HG03097 (cell line): ENCODE results near the gene CPNE8.

ENCODE experiments used
- ATAC-seq: cut with Tn5 transposase; IDR thresholded peaks from one replicate; pipeline ENCODE4 v1.9.1; 2021; ENCODE audit not compliant: unreplicated experiment, low FRiP score

CPNE8 gene

GRCh38 chr12:38898001-38898684 lies 7.2 kb downstream of the CPNE8 start:
- ATAC-seq = no peak

DNA sequence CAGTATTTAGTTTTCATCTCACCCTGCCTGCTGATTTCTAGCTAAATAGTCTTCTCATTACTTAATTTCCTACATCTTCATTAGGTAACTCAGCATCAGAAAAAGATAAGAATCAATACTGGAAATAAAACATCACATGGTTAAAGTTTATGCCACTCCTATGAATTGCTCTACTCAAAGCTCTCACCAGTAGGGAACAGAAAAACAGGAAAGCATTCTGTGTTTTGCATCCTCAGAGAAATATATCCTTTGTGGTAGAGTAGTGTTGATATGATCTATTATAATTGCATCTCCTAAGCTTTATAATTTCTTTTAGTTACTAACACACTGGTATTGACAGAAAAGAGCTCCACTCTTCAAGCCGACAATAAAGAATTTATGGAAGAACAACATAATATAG lies 9.9 kb downstream of the CPNE8 start:
- ATAC-seq = no peak

DNA sequence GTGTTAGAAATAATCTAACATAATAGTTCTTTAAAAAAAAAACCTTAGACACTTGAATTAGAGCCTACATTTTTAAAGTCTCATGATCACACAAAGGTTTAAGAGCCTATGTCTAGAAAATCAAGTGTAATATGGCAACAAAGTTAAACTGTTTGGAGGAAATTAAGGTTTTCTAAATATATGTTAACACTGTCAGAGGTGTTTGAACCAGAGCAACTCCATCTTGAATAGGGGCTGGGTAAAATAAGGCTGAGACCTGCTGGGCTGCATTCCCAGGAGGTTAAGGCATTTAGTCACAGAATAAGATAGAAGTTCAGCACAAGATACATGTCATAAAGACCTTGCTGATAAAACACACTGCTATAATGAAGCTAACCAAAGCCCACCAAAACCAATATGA lies 12.4 kb downstream of the CPNE8 start:
- ATAC-seq = no peak

- no peak for ATAC-seq
Measured at GRCh38 chr12:38892087-38892786, 13.2 kb downstream of the CPNE8 start.

DNA sequence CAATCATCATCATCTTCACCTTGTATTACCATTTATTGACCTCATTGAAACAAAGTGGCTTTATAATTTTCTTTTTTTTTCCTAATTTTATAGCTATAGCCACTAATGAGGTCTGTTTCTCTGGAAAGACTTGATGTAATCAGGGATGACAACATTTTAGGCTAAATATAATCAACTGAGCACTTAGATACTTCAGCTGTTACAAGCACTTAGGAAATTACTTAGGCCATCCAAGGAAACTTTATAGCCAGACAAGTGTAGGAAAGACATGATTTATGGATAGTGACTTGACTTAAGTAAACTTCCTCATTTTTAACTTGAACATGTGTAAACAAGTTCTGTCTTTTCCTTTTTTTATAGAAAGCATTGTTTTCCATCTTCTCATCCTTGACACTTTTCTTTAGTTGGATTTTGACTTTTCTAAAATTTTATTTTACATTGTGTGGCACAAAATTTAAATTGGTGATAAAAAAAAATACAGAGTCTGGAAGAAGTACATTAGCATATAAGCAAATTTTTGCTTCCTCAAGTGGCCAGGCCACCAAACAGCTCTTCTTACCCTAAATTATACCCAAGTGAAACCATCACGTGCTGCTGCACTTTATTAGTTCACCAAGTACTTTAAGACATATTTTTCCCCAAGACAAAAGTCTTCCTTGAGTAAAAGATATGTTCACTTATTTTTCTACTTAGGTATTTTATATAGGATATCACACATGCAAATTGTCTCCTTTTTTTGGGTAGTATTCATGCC lies 15.1 kb downstream of the CPNE8 start:
- ATAC-seq = no peak

DNA sequence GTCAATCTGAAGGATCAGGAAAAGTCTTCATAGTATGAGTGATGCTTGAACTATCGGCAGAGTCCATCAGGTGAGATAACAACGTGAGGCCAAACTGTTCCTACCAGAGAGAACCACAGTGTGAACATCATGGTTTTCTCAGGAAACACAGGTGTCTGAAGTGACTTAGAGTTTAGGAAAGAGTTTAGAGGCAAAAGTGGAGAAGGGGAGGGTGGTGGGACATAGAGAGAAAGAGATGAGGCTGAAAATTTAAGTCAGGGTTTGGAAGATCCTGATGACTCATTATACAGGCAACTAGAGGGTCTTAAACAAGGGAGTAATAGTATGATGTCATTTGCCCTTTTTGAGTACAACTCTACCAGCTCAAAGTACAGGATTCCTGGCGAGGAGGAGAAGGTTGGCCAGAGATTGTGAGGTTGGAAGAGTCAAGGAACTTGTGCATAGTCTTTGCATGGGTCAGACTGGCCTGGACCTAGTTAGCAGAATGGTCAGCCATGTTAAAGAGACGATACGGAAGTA lies 16.0 kb downstream of the CPNE8 start:
- ATAC-seq = no peak

GRCh38 chr12:38887770-38888169 lies 17.6 kb downstream of the CPNE8 start:
- ATAC-seq = no peak

DNA sequence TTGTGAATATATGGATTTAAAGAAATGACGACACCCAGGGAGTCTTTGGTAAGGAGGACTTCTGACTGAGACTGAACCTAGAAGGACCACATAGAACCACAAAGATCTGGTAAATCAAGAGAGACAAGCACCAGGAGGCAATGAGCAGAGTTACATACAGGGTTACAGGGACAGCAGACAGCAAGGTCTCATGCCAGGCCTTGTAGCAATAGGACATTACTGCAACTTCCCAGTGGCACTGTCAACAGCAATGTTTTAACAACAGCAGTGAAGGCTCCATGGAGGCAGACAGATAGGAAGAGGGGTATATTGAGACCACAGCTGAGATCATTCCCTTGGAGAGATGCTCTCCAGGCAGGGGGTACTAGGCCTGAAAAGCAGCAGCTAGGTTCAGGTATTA lies 18.5 kb downstream of the CPNE8 start:
- no peak for ATAC-seq

- ATAC-seq = no peak
Measured at GRCh38 chr12:38886064-38886463, 19.3 kb downstream of the CPNE8 start.

DNA sequence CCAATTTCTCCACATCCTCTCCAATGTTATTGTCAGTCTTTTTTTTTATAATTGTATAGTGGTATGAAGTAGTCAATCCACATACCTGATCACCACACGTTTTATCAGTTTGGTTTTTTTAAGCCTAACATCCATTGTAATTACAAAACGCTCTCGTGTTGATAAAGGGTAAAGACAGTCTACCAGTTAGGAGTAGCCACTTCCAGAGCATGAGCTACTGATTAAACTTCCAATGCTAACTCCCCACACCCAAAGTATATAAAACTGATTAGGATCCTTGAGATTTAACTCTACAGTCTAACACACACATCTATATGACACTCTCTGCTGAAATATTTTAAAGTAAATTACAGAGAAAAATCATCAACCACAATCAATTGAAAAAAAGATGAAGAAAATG lies 20.7 kb downstream of the CPNE8 start:
- ATAC-seq = no peak

- no peak for ATAC-seq
Measured at GRCh38 chr12:38883629-38884134, 21.7 kb downstream of the CPNE8 start.

- no peak for ATAC-seq
Measured at GRCh38 chr12:38880288-38880687, 25.1 kb downstream of the CPNE8 start.

GRCh38 chr12:38878986-38879385 lies 26.4 kb downstream of the CPNE8 start:
- no peak for ATAC-seq

- ATAC-seq = no peak
Measured at GRCh38 chr12:38878333-38878705, 27.1 kb downstream of the CPNE8 start.

DNA sequence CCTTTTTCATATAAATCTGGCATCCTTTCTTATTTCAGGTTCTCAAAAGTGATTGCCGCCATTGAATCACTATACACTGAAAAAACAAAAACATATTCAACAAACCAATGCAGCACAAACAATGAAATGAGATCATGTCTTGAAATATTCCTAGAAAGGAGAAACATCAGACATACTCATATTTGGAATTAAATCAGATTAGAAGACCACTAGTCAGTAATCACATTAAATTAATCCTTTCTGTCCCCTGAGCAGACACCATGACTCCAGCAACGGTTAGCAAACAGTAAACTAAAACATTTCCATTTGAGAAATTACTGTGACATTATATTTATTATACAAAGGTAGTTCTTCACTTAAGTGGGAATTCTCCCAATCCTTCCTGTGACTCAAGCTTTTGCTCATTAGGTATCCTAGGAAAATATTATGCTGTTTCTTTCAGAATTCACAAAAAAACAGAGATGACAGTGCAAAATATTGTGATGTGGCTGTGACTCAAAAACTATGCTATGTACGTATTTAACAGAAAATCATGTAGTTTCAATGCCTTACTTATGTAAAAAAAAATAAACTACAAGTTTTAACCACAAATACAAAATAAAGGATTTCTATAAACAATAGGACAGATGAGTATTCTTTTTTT lies 29.7 kb downstream of the CPNE8 start:
- ATAC-seq = no peak

- no peak for ATAC-seq
Measured at GRCh38 chr12:38872561-38872960, 32.8 kb downstream of the CPNE8 start.

DNA sequence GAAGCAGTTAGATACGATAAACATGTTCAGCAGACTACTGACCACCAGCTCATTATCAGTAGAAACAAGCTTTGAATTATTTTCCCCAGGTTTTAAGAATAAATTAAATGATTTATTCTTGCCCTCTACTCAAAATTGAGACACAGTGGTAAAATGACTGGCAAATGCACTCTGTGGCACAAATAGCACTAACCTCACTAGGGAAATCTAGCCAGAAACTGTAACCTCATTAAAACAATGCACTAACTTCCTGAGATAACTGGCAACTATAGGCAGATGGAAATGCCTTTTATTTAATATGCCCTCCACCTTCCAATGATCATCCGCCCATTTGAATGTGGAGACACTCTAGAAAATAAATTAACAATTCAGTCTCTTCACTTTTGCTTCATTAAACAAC lies 33.2 kb downstream of the CPNE8 start:
- no peak for ATAC-seq

GRCh38 chr12:38869036-38869435 lies 36.4 kb downstream of the CPNE8 start:
- no peak for ATAC-seq

GRCh38 chr12:38850461-38850860 lies 54.9 kb downstream of the CPNE8 start:
- ATAC-seq = no peak

- ATAC-seq = no peak
Measured at GRCh38 chr12:38847247-38847646, 58.1 kb downstream of the CPNE8 start.

GRCh38 chr12:38844267-38844666 lies 61.1 kb downstream of the CPNE8 start:
- ATAC-seq = no peak
